22Rv1 (cell line): ENCODE data around the gene PDE6A.

Source experiments
- H3K27ac ChIP-seq: fragments of 450-650 bp; 2 replicates; pipeline ENCODE4 v1.5.1; 2017
- ZFX ChIP-seq: fragments of 450-650 bp; IDR thresholded peaks from 2 replicates; pipeline ENCODE4 v1.6.1; 2017; ENCODE audit warnings: antibody characterized with exemption, borderline replicate concordance
- TF ChIP-seq, protein P1 (sequence below): fragments of 450-650 bp; IDR thresholded peaks from 2 replicates; pipeline ENCODE4 v1.5.1; 2017; ENCODE audit warnings: mild to moderate bottlenecking

The PDE6A gene

GRCh38 chr5:149878371-149878770 lies 66.2 kb downstream of the PDE6A start:
- H3K27ac ChIP-seq, result no peak overlapping the region
- TF ChIP-seq ZFX, result no peak
- TF ChIP-seq, protein P1, sequence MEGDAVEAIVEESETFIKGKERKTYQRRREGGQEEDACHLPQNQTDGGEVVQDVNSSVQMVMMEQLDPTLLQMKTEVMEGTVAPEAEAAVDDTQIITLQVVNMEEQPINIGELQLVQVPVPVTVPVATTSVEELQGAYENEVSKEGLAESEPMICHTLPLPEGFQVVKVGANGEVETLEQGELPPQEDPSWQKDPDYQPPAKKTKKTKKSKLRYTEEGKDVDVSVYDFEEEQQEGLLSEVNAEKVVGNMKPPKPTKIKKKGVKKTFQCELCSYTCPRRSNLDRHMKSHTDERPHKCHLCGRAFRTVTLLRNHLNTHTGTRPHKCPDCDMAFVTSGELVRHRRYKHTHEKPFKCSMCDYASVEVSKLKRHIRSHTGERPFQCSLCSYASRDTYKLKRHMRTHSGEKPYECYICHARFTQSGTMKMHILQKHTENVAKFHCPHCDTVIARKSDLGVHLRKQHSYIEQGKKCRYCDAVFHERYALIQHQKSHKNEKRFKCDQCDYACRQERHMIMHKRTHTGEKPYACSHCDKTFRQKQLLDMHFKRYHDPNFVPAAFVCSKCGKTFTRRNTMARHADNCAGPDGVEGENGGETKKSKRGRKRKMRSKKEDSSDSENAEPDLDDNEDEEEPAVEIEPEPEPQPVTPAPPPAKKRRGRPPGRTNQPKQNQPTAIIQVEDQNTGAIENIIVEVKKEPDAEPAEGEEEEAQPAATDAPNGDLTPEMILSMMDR, result no peak

DNA sequence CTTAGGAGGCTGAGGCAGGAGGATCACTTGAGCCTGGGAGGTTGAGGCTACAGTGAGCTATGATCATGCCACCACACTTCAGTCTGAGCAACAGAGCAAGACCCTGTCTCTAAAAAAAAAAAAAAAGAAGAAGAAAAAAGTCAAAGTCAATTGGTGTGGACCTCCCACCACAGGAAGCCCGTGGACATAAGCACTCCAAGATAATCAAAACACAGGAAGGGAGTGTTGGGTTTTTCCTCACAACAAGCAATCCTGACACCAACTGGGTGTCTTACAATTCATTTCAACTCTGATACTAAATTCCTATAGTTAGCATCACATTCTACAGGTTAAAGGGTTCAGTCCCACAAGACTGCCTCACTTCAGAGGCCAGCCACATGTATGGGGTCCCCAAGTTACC lies 70.7 kb downstream of the PDE6A start:
- TF ChIP-seq ZFX, result no peak
- TF ChIP-seq, protein P1, result no peak
- no peak overlapping the region for H3K27ac ChIP-seq

- TF ChIP-seq, protein P1, result no peak
- no peak for TF ChIP-seq ZFX
- H3K27ac ChIP-seq, result no peak overlapping the region
Observed at GRCh38 chr5:149872351-149873040, 72.1 kb downstream of the PDE6A start.

GRCh38 chr5:149871471-149871870 lies 73.1 kb downstream of the PDE6A start:
- H3K27ac ChIP-seq, result no peak overlapping the region
- no peak for TF ChIP-seq ZFX
- TF ChIP-seq, protein P1, result no peak

DNA sequence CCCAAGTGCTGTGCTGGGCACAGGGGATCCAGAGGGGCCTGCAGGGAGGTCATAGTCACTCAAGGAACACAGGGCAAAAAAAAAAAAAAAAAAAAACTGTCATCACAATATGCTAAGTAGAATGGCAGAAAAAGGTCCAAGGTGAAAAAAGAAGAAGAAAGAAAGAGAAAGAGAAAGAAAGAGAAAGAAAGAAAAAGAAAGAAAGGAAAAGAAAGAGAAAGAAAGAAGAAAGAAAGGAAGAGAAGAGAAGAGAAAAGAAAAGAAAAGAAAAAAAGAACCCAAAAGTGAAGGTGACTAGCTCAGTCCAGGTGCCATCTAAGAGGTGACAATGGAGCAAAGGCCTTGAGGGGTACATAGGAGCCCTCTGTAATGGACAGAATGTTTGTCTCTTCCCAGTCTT lies 73.9 kb downstream of the PDE6A start:
- TF ChIP-seq ZFX, result no peak
- TF ChIP-seq, protein P1, result no peak
- H3K27ac ChIP-seq, result no peak overlapping the region

DNA sequence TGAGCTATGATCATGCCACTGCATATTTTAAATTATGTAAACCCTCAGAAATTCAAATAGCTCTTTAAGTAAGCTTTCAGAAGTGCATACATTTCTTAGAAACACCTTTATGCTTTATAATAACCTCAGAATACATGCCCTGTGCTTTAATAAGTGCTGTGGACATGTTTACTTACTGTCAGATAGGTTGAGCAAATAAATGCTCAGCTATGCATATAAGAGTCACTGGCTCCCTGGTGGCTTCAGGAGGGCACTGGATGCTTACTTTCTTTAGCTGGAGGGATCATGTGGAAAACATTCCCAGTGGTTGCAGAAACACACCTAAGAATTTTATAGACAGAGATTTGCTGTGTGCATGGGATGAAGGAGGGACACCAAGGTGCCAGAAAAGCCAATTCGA lies 74.4 kb downstream of the PDE6A start:
- TF ChIP-seq ZFX, result no peak
- TF ChIP-seq, protein P1, result no peak
- H3K27ac ChIP-seq, result no peak overlapping the region

DNA sequence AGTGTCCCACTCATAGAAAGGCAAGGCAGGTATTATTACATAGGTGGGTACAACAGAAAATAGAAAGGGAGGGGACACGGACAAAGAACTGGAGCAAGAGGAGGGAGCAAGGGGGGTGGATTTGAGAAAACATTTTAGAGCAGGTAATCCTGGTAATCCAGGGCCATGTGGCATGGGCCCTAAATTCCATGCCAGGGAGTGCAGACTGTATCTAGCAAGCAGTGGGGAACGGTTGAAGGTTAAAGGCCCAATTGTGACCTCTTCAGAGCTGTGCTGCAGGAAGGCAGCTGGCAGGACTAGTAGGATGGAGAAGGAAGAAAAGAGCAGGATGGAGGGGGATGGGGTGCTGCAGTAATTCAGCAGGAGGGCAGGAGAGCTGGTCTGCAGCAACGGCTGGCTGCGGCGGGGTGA lies 75.2 kb downstream of the PDE6A start:
- TF ChIP-seq, protein P1, result no peak
- TF ChIP-seq ZFX, result no peak
- no peak overlapping the region for H3K27ac ChIP-seq
